Trophoblast cell (in vitro differentiated cells and primary cell): ENCODE data around the gene TMEM232.

Source experiments
- DNase-seq, 2 donors: peaks; one replicate each; pipeline ENCODE4 v3.0.0-alpha.2; 2016
- H2AFZ ChIP-seq: 2 replicates; pipeline ENCODE4 v1.6.1; 2013; ENCODE audit warnings: low read length, moderate library complexity, mild to moderate bottlenecking; ENCODE audit not compliant: insufficient read depth, poor library complexity
- H2AK5ac ChIP-seq: 2 replicates; pipeline ENCODE4 v1.6.1; 2013; ENCODE audit warnings: mild to moderate bottlenecking, low read length
- H2BK120ac ChIP-seq: 2 replicates; pipeline ENCODE4 v1.6.1; 2013; ENCODE audit warnings: low read length, mild to moderate bottlenecking, moderate library complexity; ENCODE audit not compliant: insufficient read depth, poor library complexity
- H2BK12ac ChIP-seq: 2 replicates; pipeline ENCODE4 v1.6.1; 2013; ENCODE audit warnings: mild to moderate bottlenecking, low read length, moderate library complexity
- H2BK5ac ChIP-seq: 2 replicates; pipeline ENCODE4 v1.6.1; 2013; ENCODE audit warnings: low read length, low read depth, moderate library complexity, mild to moderate bottlenecking; ENCODE audit not compliant: poor library complexity
- H3K14ac ChIP-seq: 2 replicates; pipeline ENCODE4 v1.6.1; 2013; ENCODE audit warnings: mild to moderate bottlenecking, low read length
- H3K18ac ChIP-seq: 2 replicates; pipeline ENCODE4 v1.6.1; 2013; ENCODE audit warnings: mild to moderate bottlenecking, low read length
- H3K23ac ChIP-seq: 2 replicates; pipeline ENCODE4 v1.6.1; 2013; ENCODE audit warnings: low read length
- H3K27ac ChIP-seq: 2 replicates; pipeline ENCODE4 v1.5.1; 2013; ENCODE audit warnings: low read depth, mild to moderate bottlenecking, inconsistent platforms, low read length, moderate library complexity
- H3K27me3 ChIP-seq: 2 replicates; pipeline ENCODE4 v1.6.1; 2013; ENCODE audit warnings: inconsistent platforms, mild to moderate bottlenecking, low read length, moderate library complexity; ENCODE audit not compliant: insufficient read depth
- H3K36me3 ChIP-seq, 2 experiments: 1 replicate in 1 of 2; 2 replicates in 1 of 2; pipeline ENCODE4 v1.6.1; 2013; ENCODE audit warnings: low read length in 2 of 2, mild to moderate bottlenecking in 2 of 2, moderate library complexity in 1 of 2; ENCODE audit not compliant: insufficient read depth in 2 of 2, control insufficient read depth in 1 of 2
- H3K4ac ChIP-seq: 2 replicates; pipeline ENCODE4 v1.6.1; 2013; ENCODE audit warnings: low read depth, mild to moderate bottlenecking, low read length, moderate library complexity
- H3K4me1 ChIP-seq, 2 experiments: 1 replicate in 1 of 2; 2 replicates in 1 of 2; pipeline ENCODE4 v1.6.1; 2013; ENCODE audit warnings: low read length in 2 of 2, mild to moderate bottlenecking in 2 of 2, moderate library complexity in 1 of 2; ENCODE audit not compliant: insufficient read depth in 2 of 2, control insufficient read depth in 1 of 2
- H3K4me2 ChIP-seq: 2 replicates; pipeline ENCODE4 v1.6.1; 2013; ENCODE audit warnings: inconsistent platforms, mild to moderate bottlenecking, low read length, moderate library complexity
- H3K4me3 ChIP-seq: 2 replicates; pipeline ENCODE4 v1.5.1; 2013; ENCODE audit warnings: mild to moderate bottlenecking, low read depth, low read length, inconsistent platforms
- H3K79me1 ChIP-seq: one replicate; pipeline ENCODE4 v1.6.1; 2013; ENCODE audit warnings: low read length
- H3K79me2 ChIP-seq: 2 replicates; pipeline ENCODE4 v1.6.1; 2013; ENCODE audit warnings: low read length, mild to moderate bottlenecking; ENCODE audit not compliant: control insufficient read depth, insufficient read depth, poor library complexity
- H3K9ac ChIP-seq: 2 replicates; pipeline ENCODE4 v1.6.1; 2013; ENCODE audit warnings: mild to moderate bottlenecking, low read length
- H3K9me3 ChIP-seq: 2 replicates; pipeline ENCODE4 v1.6.1; 2013; ENCODE audit warnings: low read depth, mild to moderate bottlenecking, control low read depth, inconsistent platforms, low read length; ENCODE audit not compliant: insufficient read depth
- H4K12ac ChIP-seq: 2 replicates; pipeline ENCODE4 v1.6.1; 2013; ENCODE audit warnings: low read depth, mild to moderate bottlenecking, low read length, moderate library complexity
- H4K8ac ChIP-seq: 2 replicates; pipeline ENCODE4 v1.6.1; 2013; ENCODE audit warnings: low read depth, mild to moderate bottlenecking, low read length, moderate library complexity
- H4K91ac ChIP-seq: one replicate; pipeline ENCODE4 v1.6.1; 2013; ENCODE audit warnings: low read depth, mild to moderate bottlenecking, low read length, moderate library complexity
- WGBS: extraction: QIAGEN DNeasy Blood & Tissue Kit; methylation state at CpG from one replicate; pipeline ENCODE4 v1.1.7; 2013; ENCODE audit warnings: missing lambda C conversion rate; ENCODE audit not compliant: insufficient read length, insufficient coverage; ENCODE audit errors: extremely low coverage; 5-methylcytosine and 5-hydroxymethylcytosine counted together

The TMEM232 gene

DNA sequence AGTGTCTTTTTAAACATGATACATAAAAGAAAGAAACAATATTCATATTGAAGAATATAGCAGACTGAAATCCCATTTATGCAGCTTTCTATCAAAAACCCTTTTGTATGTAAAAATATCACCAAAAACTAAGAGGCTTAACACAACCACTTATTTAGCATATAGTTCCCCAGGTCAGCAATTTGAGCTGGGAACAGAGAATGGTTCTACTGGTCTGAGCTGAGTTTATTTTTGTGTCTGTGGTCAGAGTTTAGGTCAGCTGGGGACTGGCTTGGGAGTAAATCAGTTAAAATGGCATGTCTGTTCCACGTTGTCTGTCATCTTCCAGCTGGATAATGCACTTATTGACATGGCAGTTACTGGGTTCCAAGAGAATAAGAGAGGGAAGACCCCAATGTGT is 165.0 kb downstream of the TMEM232 start:
- Histone ChIP-seq H4K8ac (no peak overlapping the region), H3K23ac (no peak overlapping the region), H3K4me1 (no peaks in the 10 kb centered on the region), H2AK5ac (no peak overlapping the region), H3K79me2 (no peaks in the 10 kb centered on the region), H3K36me3 (no peaks in the 10 kb centered on the region), H3K27ac (no peak overlapping the region), H2AFZ (no peak overlapping the region), H3K4me3 (no peak overlapping the region), H4K91ac (no peak overlapping the region), H3K9ac (no peak overlapping the region), H3K4ac (no peak overlapping the region), H3K9me3 (no peaks in the 10 kb centered on the region), H4K12ac (no peak overlapping the region), H3K79me1 (no peaks in the 10 kb centered on the region), H2BK12ac (no peak overlapping the region), H3K18ac (no peak overlapping the region), H2BK120ac (no peak overlapping the region), H3K27me3 (no peaks in the 10 kb centered on the region), H3K4me2 (no peak overlapping the region), H3K14ac (no peak overlapping the region), H2BK5ac (no peak overlapping the region)
- no peak for DNase-seq
- WGBS = no CpG with 5 or more reads among the region's 1 CpG

DNA sequence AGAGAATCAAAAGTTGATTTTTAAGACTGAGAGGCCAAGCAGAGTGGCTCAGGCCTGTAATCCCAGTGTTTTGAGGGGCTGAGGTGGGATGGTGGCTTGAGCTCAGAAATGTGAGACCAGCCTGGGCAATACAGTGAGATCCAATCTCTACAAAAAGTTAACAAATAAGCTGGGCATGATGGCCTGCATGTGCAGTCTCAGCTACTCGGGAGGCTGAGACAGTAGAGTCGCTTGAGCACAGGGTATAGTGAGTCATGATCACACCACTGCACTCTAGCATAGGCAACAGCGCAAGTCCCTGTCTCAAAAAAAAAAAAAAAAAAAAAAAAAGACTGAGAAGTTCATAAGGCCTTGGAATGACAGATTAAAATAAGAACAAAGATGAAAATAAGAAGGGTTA is 177.2 kb downstream of the TMEM232 start:
- Histone ChIP-seq H2BK5ac (no peak overlapping the region), H3K79me2 (no peaks in the 10 kb centered on the region)

DNA sequence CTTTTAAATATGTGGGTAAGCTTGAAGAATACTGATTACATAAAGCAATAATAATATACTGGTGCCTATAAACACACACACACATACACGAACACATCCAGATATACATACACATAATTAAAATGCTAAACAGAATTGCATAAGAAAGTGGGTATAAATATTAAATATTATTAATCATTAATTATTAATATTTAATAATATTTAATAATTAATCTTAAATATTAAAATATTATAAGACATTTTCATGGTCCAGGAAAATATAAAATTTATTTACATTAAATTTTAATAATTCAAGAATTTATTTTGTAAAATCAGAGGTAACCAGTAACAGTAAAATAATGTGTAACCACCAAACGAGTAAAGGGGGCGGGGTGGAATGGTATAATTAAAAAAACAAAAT is 178.3 kb downstream of the TMEM232 start:
- H3K36me3 ChIP-seq = no peaks in the 10 kb centered on the region
- no CpG with 5 or more reads among the region's 3 CpGs for WGBS
- H4K12ac ChIP-seq = no peak overlapping the region
- no peaks in the 10 kb centered on the region for H3K79me2 ChIP-seq
- no peak overlapping the region for H3K9ac ChIP-seq
- H3K18ac ChIP-seq = no peak overlapping the region
- no peak overlapping the region for H2BK12ac ChIP-seq
- H3K4ac ChIP-seq = no peak overlapping the region
- H4K8ac ChIP-seq = no peak overlapping the region
- H2AK5ac ChIP-seq = no peak overlapping the region
- H4K91ac ChIP-seq = no peak overlapping the region
- no peak overlapping the region for H3K4me2 ChIP-seq
- H3K4me3 ChIP-seq = no peak overlapping the region
- DNase-seq = no peak
- no peak overlapping the region for H2BK5ac ChIP-seq
- no peaks in the 10 kb centered on the region for H3K27me3 ChIP-seq
- H2BK120ac ChIP-seq = no peak overlapping the region
- no peaks in the 10 kb centered on the region for H3K4me1 ChIP-seq
- H3K9me3 ChIP-seq = no peaks in the 10 kb centered on the region
- no peak overlapping the region for H3K27ac ChIP-seq
- H3K14ac ChIP-seq = no peak overlapping the region
- no peak overlapping the region for H3K23ac ChIP-seq
- no peak overlapping the region for H2AFZ ChIP-seq
- no peaks in the 10 kb centered on the region for H3K79me1 ChIP-seq

More for the DNA sequence above, 177.2 kb downstream of the TMEM232 start:
- no peak overlapping the region for H3K4ac ChIP-seq
- H4K12ac ChIP-seq = no peak overlapping the region
- no peak overlapping the region for H3K23ac ChIP-seq
- no peaks in the 10 kb centered on the region for H3K9me3 ChIP-seq
- H3K27me3 ChIP-seq = no peaks in the 10 kb centered on the region
- no peak overlapping the region for H3K4me2 ChIP-seq
- no peak overlapping the region for H3K27ac ChIP-seq
- no peak overlapping the region for H3K14ac ChIP-seq
- H3K79me1 ChIP-seq = no peaks in the 10 kb centered on the region
- H2AFZ ChIP-seq = no peak overlapping the region
- H4K8ac ChIP-seq = no peak overlapping the region
- no peak overlapping the region for H2BK120ac ChIP-seq
- H2AK5ac ChIP-seq = no peak overlapping the region
- no peak overlapping the region for H4K91ac ChIP-seq
- H3K36me3 ChIP-seq = no peaks in the 10 kb centered on the region
- no peak overlapping the region for H2BK12ac ChIP-seq
- no peak for DNase-seq
- H3K4me3 ChIP-seq = no peak overlapping the region
- H3K4me1 ChIP-seq = no peaks in the 10 kb centered on the region
- no peak overlapping the region for H3K18ac ChIP-seq
- no peak overlapping the region for H3K9ac ChIP-seq
- whole genome bisulfite sequencing = no CpG with 5 or more reads among the region's 3 CpGs

DNA sequence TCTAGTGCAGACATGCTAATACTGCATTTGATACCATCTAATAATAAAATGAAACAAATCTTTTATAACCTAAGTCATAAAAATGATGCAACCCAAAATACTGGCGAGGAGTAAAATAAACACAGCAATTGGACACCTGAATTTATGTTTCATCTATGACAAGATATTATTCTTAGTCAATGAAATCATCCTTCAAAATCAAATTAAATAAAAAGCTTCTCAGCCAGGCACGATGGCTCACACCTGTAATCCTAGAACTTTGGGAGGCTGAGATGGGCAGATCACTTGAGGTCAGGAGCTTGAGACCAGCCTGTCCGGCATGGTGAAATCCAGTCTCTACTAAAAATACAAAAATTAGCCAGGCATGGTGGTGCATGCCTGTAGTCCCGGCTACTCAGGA is 179.0 kb downstream of the TMEM232 start:
- WGBS = no CpG with 5 or more reads among the region's 4 CpGs
- H3K14ac ChIP-seq = no peak overlapping the region
- no peak overlapping the region for H4K91ac ChIP-seq
- no peak overlapping the region for H3K4ac ChIP-seq
- no peaks in the 10 kb centered on the region for H3K79me1 ChIP-seq
- H3K18ac ChIP-seq = no peak overlapping the region
- H3K27ac ChIP-seq = no peak overlapping the region
- H3K23ac ChIP-seq = no peak overlapping the region
- no peaks in the 10 kb centered on the region for H3K9me3 ChIP-seq
- no peak overlapping the region for H2BK120ac ChIP-seq
- H4K12ac ChIP-seq = no peak overlapping the region
- H3K79me2 ChIP-seq = no peaks in the 10 kb centered on the region
- no peaks in the 10 kb centered on the region for H3K36me3 ChIP-seq
- H3K27me3 ChIP-seq = no peaks in the 10 kb centered on the region
- H2BK12ac ChIP-seq = no peak overlapping the region
- DNase-seq = no peak
- no peak overlapping the region for H2BK5ac ChIP-seq
- no peaks in the 10 kb centered on the region for H3K4me1 ChIP-seq
- H3K4me3 ChIP-seq = no peak overlapping the region
- no peak overlapping the region for H2AK5ac ChIP-seq
- no peak overlapping the region for H4K8ac ChIP-seq
- no peak overlapping the region for H2AFZ ChIP-seq
- no peak overlapping the region for H3K4me2 ChIP-seq
- no peak overlapping the region for H3K9ac ChIP-seq
